ENCODE measurements around the gene CCDC190. TPM values are rescaled to one million over a fixed set of nuclear protein-coding genes. Genes with fewer than 3 reads are reported as not detected.

Gene CCDC190
- total and polyA plus RNA-seq, 2 of the 13 experiments (the other 11 are each of a cell fraction or from before 2014, with no cell fraction given), result not detected

- TF ChIP-seq AHDC1 (CRISPR knock-in tag; IDR thresholded peaks at IDR 0.05; ENCODE audit: borderline replicate concordance) (peak; percentile 93; the same call in 1 of the 2 replicates), AKNA (CRISPR knock-in tag; IDR thresholded peaks at IDR 0.05; ENCODE audit: borderline replicate concordance) (no peak), NCOR1 (IDR thresholded peaks at IDR 0.05; ENCODE audit: borderline replicate concordance, low read length) (peak; percentile 86), PAWR (CRISPR knock-in tag; IDR thresholded peaks at IDR 0.05; ENCODE audit: borderline replicate concordance) (no peak), ZBTB44 (CRISPR knock-in tag; IDR thresholded peaks at IDR 0.05) (no peak), HMG20A (CRISPR knock-in tag; IDR thresholded peaks at IDR 0.05; ENCODE audit: borderline replicate concordance) (peak; percentile 87), HOXD1 (CRISPR knock-in tag; IDR thresholded peaks at IDR 0.05) (no peak), ZNF773 (CRISPR knock-in tag; IDR thresholded peaks at IDR 0.05; ENCODE audit: borderline replicate concordance) (no peak), TBP (CRISPR knock-in tag; IDR thresholded peaks at IDR 0.05) (no peak), ZNF468 (CRISPR knock-in tag; IDR thresholded peaks at IDR 0.05) (no peak), ZNF597 (CRISPR knock-in tag; IDR thresholded peaks at IDR 0.05) (no peak), MXD1 (CRISPR knock-in tag; IDR thresholded peaks at IDR 0.05) (no peak), ZNF572 (CRISPR knock-in tag; IDR thresholded peaks at IDR 0.05) (no peak), GZF1 (CRISPR knock-in tag; IDR thresholded peaks at IDR 0.05) (no peak), SMYD3 (CRISPR knock-in tag; IDR thresholded peaks at IDR 0.05) (no peak)
Measured at GRCh38 chr1:162892906-162893611, 32.1 kb upstream of the CCDC190 start (continued).
